H9 (cell line): ENCODE data around the gene PRTG. TPM values are rescaled to one million over a fixed set of nuclear protein-coding genes. Genes with fewer than 3 reads are reported as not detected.

ENCODE experiments used
- DNase-seq: peaks from one replicate; pipeline ENCODE4 v3.0.0-alpha.2; 2017
- H2AFZ ChIP-seq: one replicate; pipeline ENCODE4 v1.6.1; 2013; ENCODE audit warnings: mild to moderate bottlenecking, low read length, control low read depth, moderate library complexity
- H2AK5ac ChIP-seq: 2 replicates; pipeline ENCODE4 v1.6.1; 2013; ENCODE audit warnings: low read length, control low read depth, mixed read lengths; ENCODE audit not compliant: insufficient read length
- H2BK120ac ChIP-seq: one replicate; pipeline ENCODE4 v1.6.1; 2013; ENCODE audit warnings: low read depth, mild to moderate bottlenecking, low read length, control low read depth, inconsistent platforms; ENCODE audit not compliant: poor library complexity, severe bottlenecking
- H2BK12ac ChIP-seq: 2 replicates; pipeline ENCODE4 v1.6.1; 2013; ENCODE audit warnings: low read length, control low read depth, mixed read lengths, low read depth; ENCODE audit not compliant: insufficient read length
- H2BK15ac ChIP-seq: 2 replicates; pipeline ENCODE4 v1.6.1; 2013; ENCODE audit warnings: low read depth, low read length, control low read depth
- H2BK20ac ChIP-seq: one replicate; pipeline ENCODE4 v1.6.1; 2013; ENCODE audit warnings: low read depth, mild to moderate bottlenecking, low read length, control low read depth, inconsistent platforms; ENCODE audit not compliant: poor library complexity, severe bottlenecking
- H2BK5ac ChIP-seq: 2 replicates; pipeline ENCODE4 v1.6.1; 2013; ENCODE audit warnings: low read length, control low read depth, mixed read lengths; ENCODE audit not compliant: insufficient read length
- H3K14ac ChIP-seq: 2 replicates; pipeline ENCODE4 v1.6.1; 2013; ENCODE audit warnings: low read length, control low read depth; ENCODE audit not compliant: insufficient read depth
- H3K18ac ChIP-seq: 2 replicates; pipeline ENCODE4 v1.6.1; 2013; ENCODE audit warnings: low read depth, mild to moderate bottlenecking, mixed read lengths, low read length, control low read depth; ENCODE audit not compliant: insufficient read length
- H3K23ac ChIP-seq: 2 replicates; pipeline ENCODE4 v1.6.1; 2013; ENCODE audit warnings: low read length, control low read depth, mixed read lengths, low read depth; ENCODE audit not compliant: insufficient read length
- H3K23me2 ChIP-seq: 2 replicates; pipeline ENCODE4 v1.6.1; 2013; ENCODE audit warnings: low read depth, mild to moderate bottlenecking, mixed read lengths, low read length, control low read depth; ENCODE audit not compliant: insufficient read length, poor library complexity, severe bottlenecking
- H3K27ac ChIP-seq: 2 replicates; pipeline ENCODE4 v1.5.1; 2013; ENCODE audit warnings: low read length, control low read depth, mixed read lengths, low read depth; ENCODE audit not compliant: insufficient read length
- H3K27me3 ChIP-seq: 2 replicates; pipeline ENCODE4 v1.6.1; 2013; ENCODE audit warnings: low read length, control low read depth, inconsistent platforms; ENCODE audit not compliant: insufficient read depth
- H3K4ac ChIP-seq: 2 replicates; pipeline ENCODE4 v1.6.1; 2013; ENCODE audit warnings: low read depth, mild to moderate bottlenecking, control low read depth, inconsistent platforms, low read length, moderate library complexity
- H3K4me1 ChIP-seq: 2 replicates; pipeline ENCODE4 v1.6.1; 2013; ENCODE audit warnings: low read length, control low read depth, inconsistent platforms; ENCODE audit not compliant: insufficient read depth
- H3K4me2 ChIP-seq: 2 replicates; pipeline ENCODE4 v1.6.1; 2013; ENCODE audit warnings: low read length, control low read depth, mixed read lengths; ENCODE audit not compliant: insufficient read length, insufficient read depth
- H3K56ac ChIP-seq: 2 replicates; pipeline ENCODE4 v1.6.1; 2013; ENCODE audit warnings: low read depth, mild to moderate bottlenecking, mixed read lengths, low read length, control low read depth; ENCODE audit not compliant: insufficient read length
- H3K79me1 ChIP-seq: 2 replicates; pipeline ENCODE4 v1.6.1; 2013; ENCODE audit warnings: low read depth, mild to moderate bottlenecking, moderate library complexity, low read length, control low read depth, inconsistent platforms; ENCODE audit not compliant: insufficient read depth, poor library complexity, severe bottlenecking
- H3K79me2 ChIP-seq: 2 replicates; pipeline ENCODE4 v1.6.1; 2013; ENCODE audit warnings: low read length, control low read depth, inconsistent platforms; ENCODE audit not compliant: insufficient read depth
- H3K9ac ChIP-seq: 2 replicates; pipeline ENCODE4 v1.6.1; 2013; ENCODE audit warnings: low read length, control low read depth, mixed read lengths; ENCODE audit not compliant: insufficient read length; ENCODE audit errors: extremely low read depth
- H3K9me3 ChIP-seq: one replicate; pipeline ENCODE4 v1.6.1; 2013; ENCODE audit warnings: low read depth, low read length, inconsistent platforms; ENCODE audit not compliant: control insufficient read depth
- H3T11ph ChIP-seq: one replicate; pipeline ENCODE4 v1.6.1; 2013; ENCODE audit warnings: mild to moderate bottlenecking, low read length, control low read depth, inconsistent platforms
- H4K20me1 ChIP-seq: one replicate; pipeline ENCODE4 v1.6.1; 2013; ENCODE audit not compliant: control insufficient read depth, insufficient read length, insufficient read depth
- H4K5ac ChIP-seq: 2 replicates; pipeline ENCODE4 v1.6.1; 2013; ENCODE audit warnings: low read depth, mild to moderate bottlenecking, mixed read lengths, low read length, control low read depth; ENCODE audit not compliant: insufficient read length
- H4K8ac ChIP-seq: replicated peaks from 2 replicates; pipeline ENCODE4 v1.6.1; 2013; ENCODE audit warnings: low read length, control low read depth, mixed read lengths, low read depth; ENCODE audit not compliant: insufficient read length
- H4K91ac ChIP-seq: 2 replicates; pipeline ENCODE4 v1.6.1; 2013; ENCODE audit warnings: low read depth, mild to moderate bottlenecking, moderate library complexity, mixed read lengths, low read length, control low read depth; ENCODE audit not compliant: insufficient read length
- H3K27ac Mint-ChIP-seq, 3 experiments: 2 replicates in 2 of 3; 3 replicates in 1 of 3; pipeline ENCODE4 v1.8.0; 2020 to 2021; ENCODE audit warnings: mixed read lengths in 3 of 3, mild to moderate bottlenecking in 1 of 3, moderate library complexity in 1 of 3
- H3K27me3 Mint-ChIP-seq: 2 replicates; pipeline ENCODE4 v1.8.0; 2021; ENCODE audit warnings: low read depth, mild to moderate bottlenecking, moderate library complexity, mixed read lengths
- H3K36me3 Mint-ChIP-seq, 3 experiments: 2 replicates in 2 of 3; 3 replicates in 1 of 3; pipeline ENCODE4 v1.8.0; 2020 to 2021; ENCODE audit warnings: low read depth in 3 of 3, mixed read lengths in 3 of 3; ENCODE audit not compliant: insufficient read depth in 1 of 3
- H3K4me1 Mint-ChIP-seq, 2 experiments: 2 replicates each; pipeline ENCODE4 v1.8.0; 2020; ENCODE audit warnings: mixed read lengths in 2 of 2
- H3K4me3 Mint-ChIP-seq, 2 experiments: 2 replicates in 1 of 2; 3 replicates in 1 of 2; pipeline ENCODE4 v1.8.0; 2020 to 2021; ENCODE audit warnings: mild to moderate bottlenecking in 2 of 2, mixed read lengths in 2 of 2, moderate library complexity in 1 of 2
- H3K9me3 Mint-ChIP-seq, 2 experiments: 2 replicates in 1 of 2; 3 replicates in 1 of 2; pipeline ENCODE4 v1.8.0; 2020; ENCODE audit warnings: mild to moderate bottlenecking in 2 of 2, mixed read lengths in 2 of 2, moderate library complexity in 1 of 2
- CTCF ChIP-seq: fragments of 200-600 bp; sonication (generic); conservative IDR thresholded peaks from 3 replicates; pipeline ENCODE4 v1.8.0; 2021; ENCODE audit warnings: antibody characterized with exemption, mild to moderate bottlenecking
- WGBS: extraction: QIAGEN DNeasy Blood & Tissue Kit; methylation state at CpG from one replicate; pipeline ENCODE4 v1.1.7; 2013; ENCODE audit warnings: missing lambda C conversion rate, low lambda C conversion rate, mixed read lengths; ENCODE audit not compliant: insufficient read length; ENCODE audit errors: extremely low coverage; 5-methylcytosine and 5-hydroxymethylcytosine counted together
- total RNA-seq: library from RNA; stranded (reverse); gene quantifications from 2 replicates; pipeline ENCODE4 v1.2.1, GENCODE V29; 2021

Gene PRTG
- total RNA-seq, 1 experiment from 2014 or later, result 5.7 TPM

GRCh38 chr15:55649058-55649423 is 93.9 kb downstream of the PRTG start:
- no peaks in the 10 kb centered on the region for H3K9me3 ChIP-seq
- H3T11ph ChIP-seq, result no peak overlapping the region
- H2AK5ac ChIP-seq, result no peak overlapping the region
- Mint-ChIP-seq H3K27ac (no peak overlapping the region), H3K27me3 (no peaks in the 10 kb centered on the region; the same call in none of the 2 replicates), H3K9me3 (no peaks in the 10 kb centered on the region), H3K4me3 (no peak overlapping the region), H3K4me1 (peaks cover 10 to 31% of the 10 kb centered on the region in 2 experiments), H3K36me3 (peaks cover 0 to 4% (median 0%) of the 10 kb centered on the region in 3 experiments; a peak in 1 of 7 replicates)
- no peak overlapping the region for H2BK120ac ChIP-seq
- H3K4me2 ChIP-seq, result no peak overlapping the region
- no peak overlapping the region for H2BK5ac ChIP-seq
- H3K18ac ChIP-seq, result no peak overlapping the region
- H3K23ac ChIP-seq, result no peak overlapping the region
- H3K9ac ChIP-seq, result no peak overlapping the region
- H4K20me1 ChIP-seq, result no peaks in the 10 kb centered on the region
- H3K14ac ChIP-seq, result no peak overlapping the region
- no peak overlapping the region for H3K4ac ChIP-seq
- WGBS, result no CpG with 5 or more reads among the region's 1 CpG
- no peaks in the 10 kb centered on the region for H3K79me1 ChIP-seq
- H4K5ac ChIP-seq, result no peak overlapping the region
- H4K8ac ChIP-seq, result no peak overlapping the region
- TF ChIP-seq CTCF, result no peak
- H4K91ac ChIP-seq, result no peak overlapping the region
- no peak overlapping the region for H2BK20ac ChIP-seq
- H3K23me2 ChIP-seq, result no peaks in the 10 kb centered on the region
- no peak overlapping the region for H2AFZ ChIP-seq
- no peak overlapping the region for H2BK12ac ChIP-seq
- H3K79me2 ChIP-seq, result no peaks in the 10 kb centered on the region
- no peak overlapping the region for H2BK15ac ChIP-seq
- no peak overlapping the region for H3K56ac ChIP-seq
- H3K27ac ChIP-seq, result no peak overlapping the region
- no peaks in the 10 kb centered on the region for H3K27me3 ChIP-seq
- DNase-seq, result no peak
- H3K4me1 ChIP-seq, result no peaks in the 10 kb centered on the region; the same call in 1 of the 2 replicates
